CD1c-positive myeloid dendritic cell (primary cell): ENCODE measurements around the gene PARG.
"Not testable (repeated sequence)": the region's sequence is repeated elsewhere in the genome, so short reads cannot be mapped to it uniquely, and the experiment has no call there.

Source experiments
- DNase-seq: peaks from one replicate; pipeline ENCODE4 v3.0.0-alpha.2; 2016; ENCODE audit errors: extremely low spot score

The PARG gene

DNA sequence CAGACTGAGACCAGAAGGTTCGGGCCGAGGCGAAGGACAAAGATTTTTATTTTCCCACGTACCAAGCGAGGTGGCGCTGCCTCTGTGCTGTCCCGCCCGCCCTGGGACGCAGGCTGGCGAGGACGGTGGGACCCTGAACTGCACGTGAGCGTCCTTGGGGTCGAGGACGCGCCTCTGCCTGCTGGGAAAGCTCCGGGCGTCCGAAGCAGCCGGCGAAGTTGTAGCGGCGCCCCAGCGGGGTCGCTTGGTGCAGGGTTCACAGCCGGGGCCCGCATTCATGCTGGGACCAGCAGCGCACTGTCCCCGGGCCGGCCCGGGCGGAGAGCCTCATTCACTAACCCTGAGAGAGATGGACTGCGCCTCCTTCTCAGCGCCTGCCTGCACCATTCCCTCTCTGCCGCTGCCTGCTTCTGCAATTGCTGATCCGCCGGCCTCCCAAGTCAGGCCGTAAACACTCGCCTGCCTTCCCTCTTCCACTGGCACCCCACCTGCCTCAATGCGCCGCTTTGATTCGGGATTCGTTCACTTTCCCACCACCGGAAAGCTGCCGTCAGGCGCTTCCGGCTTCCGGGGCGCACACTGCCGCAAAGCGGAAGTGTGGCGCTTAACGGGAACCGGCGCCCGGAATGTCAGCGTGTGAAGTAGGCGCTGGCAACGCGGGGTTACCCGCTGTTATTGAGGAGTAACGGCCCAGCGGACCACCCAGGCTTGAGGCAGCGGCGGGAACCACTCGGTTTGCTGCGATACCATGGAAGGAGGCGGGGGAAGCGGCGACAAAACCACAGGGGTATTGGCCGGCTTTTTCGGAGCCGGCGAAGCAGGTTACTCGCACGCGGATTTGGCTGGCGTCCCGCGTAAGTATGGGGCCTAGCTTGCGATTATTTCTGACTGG is at the start of gene PARG, which contains the start of gene TIMM23B:
Gene PARG (minus strand): TSS at position 581 of the 892 bp plus-strand sequence. CDS start 302 bp downstream, at position 279.
Gene TIMM23B (plus strand): TSS at position 607 of the 892 bp plus-strand sequence. CDS start 142 bp downstream, at position 749.
- DNase-seq, result peak; percentile 93

DNA sequence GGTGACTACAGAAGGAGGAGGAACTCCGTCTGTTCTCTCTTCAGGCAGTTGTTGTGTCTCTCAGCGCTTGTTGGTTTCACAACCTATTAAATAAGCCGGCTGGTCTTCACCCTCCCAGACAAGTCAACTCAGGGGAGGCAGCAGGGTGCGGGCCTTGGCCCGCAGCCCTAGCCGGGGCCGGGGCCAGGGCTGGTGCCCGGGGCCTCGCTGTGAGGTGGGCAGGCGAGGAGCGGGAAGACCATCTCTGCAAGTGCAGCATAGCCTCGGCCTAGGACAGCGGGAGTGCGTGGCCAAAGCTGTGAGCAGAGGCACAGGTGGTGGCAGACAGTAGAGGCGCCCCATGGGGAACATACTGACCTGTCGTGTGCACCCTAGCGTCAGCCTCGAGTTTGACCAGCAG is 46.5 kb upstream of the PARG start, which contains the start of gene AGAP6:
Gene AGAP6 (plus strand): TSS at position 31 of the 400 bp plus-strand sequence. CDS start 310 bp downstream, at position 341.
- DNase-seq, result not testable (repeated sequence)

DNA sequence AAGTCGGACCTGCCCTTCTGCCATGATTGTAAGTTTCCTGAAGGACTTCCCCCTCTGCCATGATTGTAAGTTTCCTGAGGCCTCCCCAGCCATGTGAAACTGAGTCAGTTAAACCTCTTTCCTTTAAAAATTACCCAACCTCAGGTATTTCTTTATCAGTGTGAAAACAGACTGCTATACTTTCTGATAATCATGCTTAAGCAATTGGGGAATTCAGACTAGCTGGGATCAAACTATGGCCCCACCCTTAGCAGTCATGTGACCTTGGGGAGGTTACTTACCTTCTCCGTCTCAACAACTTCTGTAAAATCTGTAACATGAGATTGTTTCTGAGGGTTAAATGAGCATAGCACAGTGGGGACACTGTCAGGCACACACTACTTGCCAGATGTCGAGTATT is 45.4 kb upstream of the PARG start:
- not testable (repeated sequence) for DNase-seq

DNA sequence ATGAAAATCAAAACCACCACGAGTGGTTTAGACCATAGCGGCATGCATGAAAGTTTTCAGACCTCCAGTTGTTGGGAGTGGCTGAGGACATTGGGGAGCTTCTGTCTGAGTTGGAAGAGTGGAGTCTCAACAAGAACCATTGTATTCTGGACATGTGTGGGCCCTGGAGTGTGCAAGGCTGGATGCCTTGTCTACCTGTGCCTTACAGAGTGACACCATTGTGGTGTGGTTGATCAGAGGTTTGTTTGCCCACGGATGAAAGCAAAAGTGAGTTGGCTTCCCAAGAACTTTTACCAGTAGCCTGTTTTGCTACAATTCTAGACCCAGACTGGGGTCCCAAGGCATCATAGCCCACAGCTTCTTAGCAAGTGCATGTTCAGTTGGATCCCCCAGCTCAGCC is 35.9 kb upstream of the PARG start:
- DNase-seq, result not testable (repeated sequence)

DNA sequence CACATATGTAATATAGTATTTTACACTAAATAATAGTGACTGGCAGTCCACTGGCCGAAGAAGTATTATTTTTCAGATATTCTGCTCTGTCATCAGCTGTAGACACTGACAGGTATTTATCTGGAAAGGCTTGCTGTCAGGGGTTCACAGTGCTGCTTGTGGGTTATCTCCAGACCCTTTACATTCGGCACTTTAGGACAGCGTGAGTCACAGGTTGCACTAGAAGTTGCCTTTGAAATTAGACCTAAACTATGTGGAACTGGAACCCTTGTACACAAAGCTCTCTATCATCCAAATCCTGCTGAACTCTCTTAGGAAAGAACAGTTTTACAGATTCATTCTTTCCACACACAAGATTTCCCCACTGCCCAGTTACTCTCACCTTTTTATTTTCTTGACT is 30.3 kb upstream of the PARG start:
- DNase-seq, result not testable (repeated sequence)

DNA sequence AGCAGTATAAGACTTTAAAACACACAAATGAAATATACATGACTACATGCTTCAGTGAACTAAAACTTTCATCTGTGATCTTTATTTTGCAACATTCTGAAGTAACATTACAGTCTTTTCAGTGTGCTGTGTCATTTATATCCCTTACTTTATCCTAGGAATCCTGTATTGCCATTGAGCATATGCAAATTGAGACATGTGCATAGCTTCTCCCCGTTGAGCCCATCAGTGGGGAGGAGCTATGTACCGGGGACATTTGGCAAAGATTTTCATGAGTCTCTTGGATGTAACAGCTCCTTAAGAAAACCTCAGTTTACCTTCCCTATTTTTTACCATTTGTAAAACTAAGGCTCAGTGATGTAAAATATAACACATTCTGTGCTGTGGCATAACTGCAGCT is 29.6 kb upstream of the PARG start:
- not testable (repeated sequence) for DNase-seq

DNA sequence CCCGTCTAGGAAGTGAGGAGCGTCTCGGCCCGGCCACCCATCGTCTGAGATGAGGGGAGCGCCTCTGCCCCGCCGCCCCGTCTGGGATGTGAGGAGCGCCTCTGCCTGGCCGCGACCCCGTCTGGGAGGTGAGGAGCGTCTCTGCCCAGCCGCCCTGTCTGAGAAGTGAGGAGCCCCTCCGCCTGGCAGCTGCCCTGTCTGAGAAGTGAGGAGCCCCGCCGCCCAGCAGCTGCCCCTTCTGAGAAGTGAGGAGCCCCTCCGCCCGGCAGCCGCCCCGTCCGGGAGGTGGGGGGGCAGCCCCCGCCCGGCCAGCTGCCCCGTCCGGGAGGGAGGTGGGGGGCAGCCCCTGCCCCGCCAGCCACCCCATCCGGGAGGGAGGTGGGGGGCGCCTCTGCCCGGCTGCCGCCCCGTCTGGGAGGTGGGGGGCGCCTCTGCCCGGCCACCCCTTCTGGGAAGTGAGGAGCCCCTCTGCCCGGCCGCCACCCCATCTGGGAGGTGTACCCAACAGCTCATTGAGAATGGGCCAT is 28.6 kb upstream of the PARG start:
- not testable (repeated sequence) for DNase-seq

DNA sequence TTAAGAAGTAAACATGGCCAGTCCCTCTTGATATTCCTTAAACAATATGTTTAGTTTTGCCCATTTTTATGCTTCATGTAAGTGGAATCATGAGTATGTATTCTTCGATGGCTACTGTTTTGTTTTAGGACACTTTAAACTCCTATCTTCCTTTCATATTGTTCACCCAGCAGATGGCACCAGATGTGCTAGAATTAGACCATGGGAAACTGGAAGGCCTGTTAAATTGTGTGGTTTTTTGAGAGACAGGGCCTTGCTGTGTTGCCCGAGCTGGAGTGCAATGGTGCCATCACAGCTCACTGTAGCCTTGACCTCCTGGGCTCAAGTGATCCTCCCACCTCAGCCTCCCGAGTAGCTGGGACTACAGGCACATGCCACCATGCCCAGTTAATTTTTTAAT is 11.3 kb upstream of the PARG start:
- not testable (repeated sequence) for DNase-seq

DNA sequence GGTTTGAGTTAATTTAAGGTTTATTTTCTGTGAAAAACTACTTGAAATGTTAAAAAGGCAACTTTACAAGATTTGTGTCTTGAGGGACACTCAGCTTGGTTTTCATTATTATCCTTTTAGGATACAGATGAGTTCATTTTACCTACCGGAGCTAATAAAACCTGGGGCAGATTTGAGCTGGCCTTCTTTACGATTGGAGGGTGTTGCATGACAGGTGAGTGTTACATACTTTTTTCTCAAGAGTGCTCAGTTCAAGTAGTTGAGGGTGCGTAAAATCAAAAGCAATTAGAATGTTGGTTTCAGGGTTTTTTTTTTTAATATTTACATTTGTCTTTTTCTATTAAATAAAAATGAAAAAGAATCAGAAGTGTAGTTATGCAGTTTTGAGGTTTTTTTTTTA is 10.2 kb upstream of the PARG start:
- DNase-seq, result not testable (repeated sequence)

DNA sequence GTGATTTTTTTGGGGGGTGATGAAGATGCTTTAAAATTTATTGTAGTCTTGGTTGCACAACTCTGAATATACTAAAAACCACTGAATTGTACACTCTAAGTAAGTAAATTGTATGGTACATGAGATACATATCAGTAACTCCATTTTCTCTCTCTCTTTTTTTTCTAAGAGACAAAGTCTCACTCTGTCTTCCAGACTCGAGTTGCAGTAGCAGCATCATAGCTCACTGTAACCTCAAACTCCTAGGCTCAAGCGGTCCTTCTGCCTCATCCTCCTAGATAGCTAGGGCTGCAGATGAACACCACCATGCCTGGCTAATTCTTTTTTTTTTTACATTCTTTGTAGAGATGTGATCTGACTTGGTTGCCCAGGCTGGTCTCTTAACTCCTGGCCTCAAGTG is 6.9 kb upstream of the PARG start:
- not testable (repeated sequence) for DNase-seq

DNA sequence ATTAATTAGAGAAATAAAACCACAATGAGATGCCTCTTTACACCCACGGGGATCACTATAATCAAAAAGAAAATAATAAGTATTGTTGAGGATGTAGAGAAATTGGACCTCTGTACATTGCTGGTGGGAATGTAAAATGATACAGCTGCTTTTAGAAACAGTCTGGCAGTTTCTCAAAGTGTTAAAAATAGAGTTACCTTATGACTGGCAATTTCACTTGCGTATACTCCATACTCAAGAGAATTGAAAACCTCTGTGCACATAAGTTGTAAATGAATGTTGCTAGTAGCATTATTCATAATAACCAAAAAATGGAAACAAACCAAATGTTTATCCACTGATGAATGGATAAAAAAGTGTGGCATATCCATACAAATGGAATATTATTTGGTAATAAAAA is 6.3 kb upstream of the PARG start:
- DNase-seq, result not testable (repeated sequence)

DNA sequence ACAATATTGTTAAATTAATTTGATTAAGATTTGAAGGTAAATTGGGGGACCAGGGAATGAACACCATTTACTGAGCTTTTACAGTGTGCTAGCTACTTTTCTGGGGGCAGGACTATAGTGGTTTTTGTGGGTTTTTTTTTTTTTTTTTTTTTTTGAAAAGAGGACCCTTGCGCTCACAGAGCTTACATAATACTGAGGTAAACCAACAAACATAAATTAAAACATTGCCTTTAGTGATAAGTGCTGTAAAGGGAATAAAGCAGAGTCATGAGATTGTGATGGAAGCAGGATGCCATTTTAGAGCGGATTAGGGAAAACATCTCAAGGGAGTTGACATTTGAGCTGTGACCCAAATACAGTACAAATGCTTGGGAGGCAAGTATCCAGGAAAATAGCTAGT is 1.8 kb upstream of the PARG start:
- DNase-seq, result not testable (repeated sequence)

DNA sequence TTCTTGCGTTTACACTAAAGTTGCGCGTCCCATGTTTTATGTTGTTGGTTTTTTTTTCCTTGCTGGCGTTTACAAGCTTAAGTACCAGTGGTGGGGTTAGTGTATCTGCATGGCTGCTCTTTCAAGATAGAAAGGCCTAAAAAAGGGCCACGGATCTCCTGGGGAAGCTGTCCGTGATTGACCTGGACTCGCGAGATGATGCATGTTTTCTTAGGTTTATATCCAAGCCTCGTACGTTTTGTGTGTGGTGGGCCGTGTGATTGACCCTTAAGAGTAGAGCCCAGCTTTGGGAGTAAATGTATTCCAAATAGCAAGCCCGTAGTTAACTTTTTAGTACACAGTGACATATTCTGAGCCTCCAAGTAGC is 495 bp upstream of the PARG start:
- not testable (repeated sequence) for DNase-seq

DNA sequence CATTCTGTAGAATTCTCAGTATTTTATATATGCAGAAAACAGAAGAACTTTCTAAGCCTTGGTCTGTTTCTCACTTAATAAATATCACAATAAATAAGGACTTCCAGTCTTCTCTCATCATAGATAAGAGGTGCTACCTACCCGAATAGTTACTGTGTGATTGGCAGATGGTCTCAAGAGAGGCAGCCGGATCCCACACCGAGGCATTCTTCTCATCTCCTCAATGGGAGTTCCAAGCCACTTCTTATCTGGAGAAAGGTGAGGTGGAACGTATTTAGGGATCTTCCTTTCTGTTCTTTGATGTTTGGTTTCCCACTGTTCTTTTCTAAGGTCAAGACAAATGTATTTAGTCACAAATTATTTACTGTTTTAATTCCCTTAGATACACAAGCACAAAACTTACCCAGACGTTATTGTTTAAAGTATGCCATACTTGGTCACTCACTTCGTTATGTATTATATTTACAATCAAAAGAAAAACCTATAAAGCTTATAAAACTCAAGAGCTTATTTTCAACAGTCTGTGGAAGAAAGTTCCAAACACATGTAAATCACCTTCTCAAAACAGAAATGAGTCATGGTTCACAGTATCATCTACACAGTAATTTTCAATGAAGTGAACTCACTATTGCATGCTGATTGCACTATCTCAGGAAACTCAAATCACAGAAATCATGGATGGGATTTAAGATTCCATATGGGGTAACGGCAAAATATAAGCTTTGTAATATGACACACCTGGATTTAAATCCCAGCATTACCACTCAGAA is 9.7 kb downstream of the PARG start:
- DNase-seq, result not testable (repeated sequence)

DNA sequence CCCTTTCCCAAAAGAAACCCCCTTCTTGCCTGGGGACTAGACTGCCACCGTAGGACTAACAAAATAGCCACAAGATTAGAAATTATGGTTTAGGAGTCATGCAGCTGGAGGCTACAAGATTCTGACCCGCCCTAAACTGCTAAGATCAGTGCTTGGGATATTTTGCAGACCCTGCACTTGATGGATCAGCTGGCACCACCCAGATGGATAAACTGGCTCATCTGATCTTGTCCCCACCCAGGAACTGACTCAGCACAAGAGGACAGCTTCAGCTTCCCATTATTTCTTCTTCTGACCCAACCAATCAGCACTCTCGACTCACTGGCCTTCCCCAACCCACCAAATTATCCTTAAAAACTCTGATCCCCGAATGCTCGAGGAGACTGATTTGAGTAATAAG is 10.6 kb downstream of the PARG start:
- DNase-seq, result not testable (repeated sequence)

DNA sequence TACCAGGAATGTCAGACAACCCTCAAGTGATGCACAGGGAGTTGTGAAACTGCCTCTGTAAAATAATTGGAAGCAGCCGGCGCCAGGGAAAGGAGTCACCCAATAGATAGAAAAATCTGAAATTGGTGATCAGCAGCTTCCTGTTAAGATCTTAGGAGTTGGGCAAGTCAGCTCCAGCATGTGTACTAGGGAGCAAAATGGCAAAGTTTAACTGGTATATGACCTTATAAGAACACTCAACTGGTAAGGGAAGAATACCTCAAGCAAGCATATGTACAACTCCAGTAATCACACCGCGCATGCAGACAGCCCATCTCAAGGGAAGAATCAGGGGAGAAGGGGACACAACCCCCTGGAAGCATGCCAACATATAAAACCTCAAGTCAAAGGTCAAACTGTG is 18.3 kb downstream of the PARG start:
- DNase-seq, result not testable (repeated sequence)

DNA sequence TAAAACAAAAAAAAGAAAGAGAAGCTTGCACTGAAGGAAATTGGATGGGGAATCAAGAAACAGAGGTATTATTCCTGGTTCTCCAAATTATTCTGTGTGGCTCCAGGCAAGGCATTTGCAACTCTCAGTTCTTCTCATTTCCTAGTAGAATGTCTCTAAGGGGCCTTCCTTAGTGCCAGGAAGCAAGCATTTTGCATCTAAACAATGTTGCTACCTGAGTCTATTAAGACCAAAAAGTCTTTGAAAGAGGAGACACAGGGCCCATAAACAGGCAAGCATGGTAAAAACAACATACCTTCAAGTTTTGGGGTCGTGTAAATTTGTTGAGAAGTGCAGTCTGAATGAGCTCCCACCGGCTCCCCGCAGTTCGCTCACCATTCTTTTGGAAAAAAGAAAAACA is 19.8 kb downstream of the PARG start:
- DNase-seq, result not testable (repeated sequence)

DNA sequence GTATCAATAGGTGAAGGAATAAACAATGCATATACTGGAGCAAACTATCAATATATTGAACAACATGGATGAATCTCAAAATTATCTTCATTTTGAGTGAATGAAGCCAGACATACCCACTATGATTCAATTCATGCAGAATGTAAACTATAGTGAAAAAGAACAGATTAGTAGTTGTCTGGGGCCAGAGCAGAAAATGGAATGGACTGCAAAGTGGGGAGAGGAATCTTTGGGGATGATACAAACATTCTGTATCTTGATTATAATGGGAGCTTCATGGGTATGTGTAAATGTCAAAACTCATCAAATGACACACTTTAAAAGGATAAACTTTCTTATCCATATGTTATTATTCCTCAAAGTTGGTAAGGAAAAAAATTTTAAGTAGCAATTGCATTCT is 23.9 kb downstream of the PARG start:
- not testable (repeated sequence) for DNase-seq

DNA sequence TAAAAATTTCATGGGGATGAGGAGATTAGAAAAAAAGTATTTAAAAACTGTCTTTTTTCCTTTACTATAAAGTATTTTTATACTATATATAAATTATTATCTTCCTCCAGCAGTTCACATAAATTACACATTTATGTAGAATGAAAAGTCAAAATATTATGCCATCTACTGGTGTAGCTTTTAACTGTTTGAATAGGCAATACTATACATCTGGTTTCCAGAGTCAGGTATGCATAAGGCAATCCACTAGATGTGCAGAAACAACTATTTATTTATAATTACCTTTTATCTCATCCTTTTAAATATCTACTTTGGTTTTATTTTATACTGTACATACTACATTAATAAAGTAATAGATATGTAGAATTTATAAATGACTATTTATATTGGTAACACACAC is 25.4 kb downstream of the PARG start:
- not testable (repeated sequence) for DNase-seq

DNA sequence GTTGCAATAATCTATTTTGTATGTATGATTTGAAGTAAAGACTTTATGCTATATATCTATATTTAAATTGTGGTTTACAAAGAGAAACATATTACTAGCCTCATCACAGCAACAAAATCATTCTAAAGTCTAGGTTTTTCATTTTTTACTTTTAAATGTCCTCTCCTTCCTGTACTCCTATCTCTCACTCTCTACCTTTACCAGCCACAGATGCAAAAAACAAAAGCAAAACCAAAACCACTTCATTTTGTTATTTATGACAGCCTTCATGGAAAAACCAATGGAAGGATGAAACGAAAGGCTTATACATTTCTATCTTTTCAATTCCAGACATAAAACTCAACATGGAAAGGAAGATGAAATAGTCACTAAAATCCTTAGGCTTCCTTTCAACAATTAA is 31.5 kb downstream of the PARG start:
- DNase-seq, result not testable (repeated sequence)

DNA sequence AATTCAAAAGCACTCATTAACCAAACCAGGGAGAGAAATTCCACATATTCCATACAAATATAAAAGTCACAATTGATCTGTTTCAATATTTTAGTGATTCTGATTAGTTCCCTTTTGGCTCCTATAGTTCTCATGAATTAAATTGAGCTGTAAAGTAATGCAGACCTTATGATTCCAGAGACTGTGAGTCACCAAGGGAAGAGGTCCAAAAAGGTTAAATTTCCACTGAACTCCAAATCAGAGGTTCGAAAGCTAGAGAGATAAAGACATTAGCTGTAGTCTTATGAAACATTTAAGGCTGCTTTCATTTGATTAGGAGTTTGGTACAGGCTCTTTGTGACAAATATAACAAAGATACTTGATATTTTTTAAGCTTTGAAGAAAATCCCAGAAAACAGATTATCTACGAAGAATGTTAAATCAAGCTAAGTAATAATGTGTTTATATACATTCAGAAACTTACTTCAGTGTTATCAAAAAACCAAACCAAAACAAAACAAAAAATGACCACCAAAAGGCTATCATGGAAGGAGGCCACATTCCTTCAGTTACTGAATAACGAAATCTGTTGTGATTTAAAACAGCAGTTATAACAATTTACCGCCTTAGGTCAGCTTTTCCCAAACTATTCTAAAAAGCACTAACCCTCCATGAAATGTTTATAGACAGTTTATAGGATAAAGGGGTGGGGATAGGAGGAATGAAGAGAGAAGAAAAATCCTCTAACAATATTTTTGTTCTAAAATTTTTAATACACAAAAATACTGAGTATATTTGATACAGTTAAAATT is 33.3 kb downstream of the PARG start:
- DNase-seq, result not testable (repeated sequence)
